RWPE2 (cell line): ENCODE data around the gene SOAT2.
"Not testable (repeated sequence)": the region's sequence is repeated elsewhere in the genome, so short reads cannot be mapped to it uniquely, and the experiment has no call there.

Experiments
- ATAC-seq: fragments of 200-7000 bp; cut with Tn5 transposase; 3 replicates; pipeline ENCODE4 v1.9.1; 2021; ENCODE audit warnings: low read depth
- DNase-seq: peaks from one replicate; pipeline ENCODE4 v3.0.0-alpha.2; 2020; ENCODE audit warnings: low spot score
- H3K27ac ChIP-seq: fragments of 450-650 bp; 2 replicates; pipeline ENCODE4 v1.5.1; 2017; ENCODE audit warnings: mild to moderate bottlenecking; ENCODE audit not compliant: poor library complexity, severe bottlenecking
- H3K27me3 ChIP-seq: fragments of 250-450 bp; sonication (Bioruptor Pico); 2 replicates; pipeline ENCODE4 v1.5.1; 2021; ENCODE audit warnings: mild to moderate bottlenecking, moderate library complexity; ENCODE audit not compliant: insufficient read depth, poor library complexity, severe bottlenecking
- H3K36me3 ChIP-seq: fragments of 250-450 bp; sonication (Bioruptor Pico); 2 replicates; pipeline ENCODE4 v1.5.1; 2020; ENCODE audit warnings: low read depth, mild to moderate bottlenecking, moderate library complexity
- H3K4me1 ChIP-seq: fragments of 250-450 bp; sonication (Bioruptor Pico); 2 replicates; pipeline ENCODE4 v1.5.1; 2021; ENCODE audit warnings: mild to moderate bottlenecking, moderate library complexity; ENCODE audit not compliant: insufficient read depth, poor library complexity, severe bottlenecking
- H3K4me3 ChIP-seq: fragments of 250-450 bp; sonication (Bioruptor Pico); 2 replicates; pipeline ENCODE4 v1.5.1; 2021; ENCODE audit warnings: mild to moderate bottlenecking, moderate library complexity; ENCODE audit not compliant: severe bottlenecking
- H3K9me3 ChIP-seq: fragments of 250-450 bp; sonication (Bioruptor Pico); 2 replicates; pipeline ENCODE4 v1.5.1; 2021; ENCODE audit warnings: mild to moderate bottlenecking, moderate library complexity; ENCODE audit not compliant: severe bottlenecking
- TF ChIP-seq, protein P1 (sequence below): fragments of 450-650 bp; IDR thresholded peaks from one replicate; pipeline ENCODE4 v1.5.1; 2017; ENCODE audit warnings: mild to moderate bottlenecking, moderate library complexity; ENCODE audit not compliant: poor library complexity, severe bottlenecking

SOAT2 gene

DNA sequence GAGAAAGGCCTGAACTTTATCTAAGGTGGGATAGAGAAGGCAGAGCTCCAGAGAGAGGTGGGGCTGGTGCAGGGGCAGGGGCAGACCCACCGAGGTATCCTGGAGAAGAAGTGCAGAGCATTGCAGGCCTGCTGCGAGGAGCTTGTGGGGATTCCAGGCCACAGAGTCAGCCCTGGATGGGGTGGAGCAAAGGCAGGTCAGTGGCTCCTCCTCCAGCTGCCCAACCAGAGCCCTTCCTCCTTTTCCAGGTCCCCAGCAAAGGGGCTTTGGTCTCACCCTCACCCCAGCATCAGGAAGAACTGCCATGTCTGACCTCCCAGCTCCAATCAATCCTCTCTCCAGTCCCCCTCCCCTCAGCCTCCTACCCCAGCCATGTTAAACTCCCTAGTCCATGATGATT, 57.4 kb downstream of the SOAT2 start:
- Histone ChIP-seq H3K9me3 (no peaks in the 10 kb centered on the region), H3K36me3 (no peaks in the 10 kb centered on the region), H3K4me1 (no peaks in the 10 kb centered on the region), H3K27ac (no peak overlapping the region), H3K27me3 (no peaks in the 10 kb centered on the region), H3K4me3 (no peak overlapping the region)
- TF ChIP-seq, protein P1, sequence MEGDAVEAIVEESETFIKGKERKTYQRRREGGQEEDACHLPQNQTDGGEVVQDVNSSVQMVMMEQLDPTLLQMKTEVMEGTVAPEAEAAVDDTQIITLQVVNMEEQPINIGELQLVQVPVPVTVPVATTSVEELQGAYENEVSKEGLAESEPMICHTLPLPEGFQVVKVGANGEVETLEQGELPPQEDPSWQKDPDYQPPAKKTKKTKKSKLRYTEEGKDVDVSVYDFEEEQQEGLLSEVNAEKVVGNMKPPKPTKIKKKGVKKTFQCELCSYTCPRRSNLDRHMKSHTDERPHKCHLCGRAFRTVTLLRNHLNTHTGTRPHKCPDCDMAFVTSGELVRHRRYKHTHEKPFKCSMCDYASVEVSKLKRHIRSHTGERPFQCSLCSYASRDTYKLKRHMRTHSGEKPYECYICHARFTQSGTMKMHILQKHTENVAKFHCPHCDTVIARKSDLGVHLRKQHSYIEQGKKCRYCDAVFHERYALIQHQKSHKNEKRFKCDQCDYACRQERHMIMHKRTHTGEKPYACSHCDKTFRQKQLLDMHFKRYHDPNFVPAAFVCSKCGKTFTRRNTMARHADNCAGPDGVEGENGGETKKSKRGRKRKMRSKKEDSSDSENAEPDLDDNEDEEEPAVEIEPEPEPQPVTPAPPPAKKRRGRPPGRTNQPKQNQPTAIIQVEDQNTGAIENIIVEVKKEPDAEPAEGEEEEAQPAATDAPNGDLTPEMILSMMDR: no peak
- DNase-seq (no peak), ATAC-seq (no peak)

DNA sequence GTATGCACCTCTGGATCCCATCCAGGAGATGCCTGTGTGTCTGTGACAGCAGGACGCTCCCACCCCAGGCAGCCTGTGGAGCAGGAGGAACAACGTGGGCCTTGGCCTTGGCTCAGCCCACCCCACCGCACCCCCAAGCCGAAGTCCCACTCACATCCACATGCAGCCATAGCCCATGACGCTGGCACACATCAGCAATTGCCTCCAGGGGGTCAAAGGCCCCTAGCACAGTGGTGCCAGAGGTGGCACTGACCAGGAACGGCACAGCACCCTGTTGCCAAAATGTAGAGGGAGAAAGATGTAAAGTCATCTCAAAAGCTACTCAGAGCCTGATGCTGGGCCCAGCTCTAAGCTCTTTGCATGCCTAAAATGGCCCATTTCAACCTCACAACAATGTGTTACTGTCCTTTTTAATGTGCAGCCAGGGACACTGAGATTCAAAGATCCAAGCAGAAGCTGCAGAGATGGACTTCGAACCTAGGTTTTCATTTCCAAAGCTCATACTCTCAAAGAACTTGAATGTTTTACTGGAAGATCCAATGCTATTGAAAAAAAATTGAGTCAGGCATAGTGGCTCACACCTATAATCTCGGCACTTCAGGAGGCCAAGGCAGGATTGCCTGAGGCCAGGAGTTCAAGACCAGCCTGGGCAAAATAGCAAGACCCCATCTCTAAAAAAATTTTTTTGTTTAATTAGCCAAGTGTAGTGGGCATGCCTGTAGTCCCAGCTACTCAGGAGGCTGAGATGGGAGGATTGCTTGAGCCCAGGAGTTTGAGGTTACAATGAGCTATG, 58.0 kb downstream of the SOAT2 start:
- no peaks in the 10 kb centered on the region for H3K27me3 ChIP-seq
- ATAC-seq (no peak), DNase-seq (no peak)
- TF ChIP-seq, protein P1: no peak
- H3K27ac ChIP-seq: no peak overlapping the region
- no peaks in the 10 kb centered on the region for H3K36me3 ChIP-seq
- H3K9me3 ChIP-seq: no peaks in the 10 kb centered on the region
- no peaks in the 10 kb centered on the region for H3K4me1 ChIP-seq
- H3K4me3 ChIP-seq: no peak overlapping the region

DNA sequence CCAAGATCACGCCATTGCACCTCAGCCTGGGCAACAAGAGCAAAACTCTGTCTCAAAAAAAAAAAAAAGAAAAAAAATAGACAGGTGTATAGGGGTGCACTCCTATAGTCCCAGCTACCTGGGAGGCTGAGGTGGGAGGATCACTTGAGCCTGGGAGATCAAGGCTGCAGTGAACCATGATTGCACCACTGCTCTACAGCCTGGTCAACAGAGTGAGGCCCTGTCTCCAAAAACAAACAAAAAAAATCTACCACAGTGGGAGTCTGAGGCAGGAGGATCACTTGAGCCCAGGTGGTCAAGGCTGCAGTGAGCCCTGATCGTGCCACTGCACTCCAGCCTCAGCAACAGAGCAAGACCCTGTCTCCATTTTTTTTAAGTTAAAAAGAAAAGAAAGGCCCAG, 59.7 kb downstream of the SOAT2 start:
- not testable (repeated sequence) for DNase-seq

DNA sequence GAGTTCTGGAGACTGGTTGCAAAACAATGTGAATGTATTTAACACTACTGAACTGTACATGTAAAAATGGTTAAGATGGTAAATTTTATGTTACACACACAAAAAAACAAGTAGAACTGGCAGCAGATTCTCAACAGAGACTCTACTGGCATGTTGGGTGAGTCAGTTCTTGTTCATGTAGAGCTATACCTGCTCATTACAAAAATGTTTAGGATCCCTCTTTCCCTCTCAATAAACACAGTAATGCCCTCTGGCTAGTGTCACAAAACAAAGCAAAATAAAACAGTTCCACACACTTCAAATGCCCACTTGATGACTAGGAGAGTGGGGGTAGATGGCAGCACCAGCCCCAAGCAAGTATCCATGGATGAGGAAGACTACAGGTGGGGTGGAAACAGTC, 63.6 kb downstream of the SOAT2 start:
- Histone ChIP-seq H3K27me3 (no peaks in the 10 kb centered on the region), H3K9me3 (no peaks in the 10 kb centered on the region), H3K4me1 (no peaks in the 10 kb centered on the region), H3K27ac (no peak overlapping the region), H3K36me3 (no peaks in the 10 kb centered on the region), H3K4me3 (no peak overlapping the region)
- peak; percentile 19; the same call in 1 of the 3 replicates for ATAC-seq
- TF ChIP-seq, protein P1: no peak
- no peak for DNase-seq

More for the DNA sequence above, 59.7 kb downstream of the SOAT2 start:
- not testable (repeated sequence) for H3K27me3 ChIP-seq, H3K4me3 ChIP-seq, H3K36me3 ChIP-seq, H3K4me1 ChIP-seq, H3K27ac ChIP-seq, ATAC-seq, H3K9me3 ChIP-seq

DNA sequence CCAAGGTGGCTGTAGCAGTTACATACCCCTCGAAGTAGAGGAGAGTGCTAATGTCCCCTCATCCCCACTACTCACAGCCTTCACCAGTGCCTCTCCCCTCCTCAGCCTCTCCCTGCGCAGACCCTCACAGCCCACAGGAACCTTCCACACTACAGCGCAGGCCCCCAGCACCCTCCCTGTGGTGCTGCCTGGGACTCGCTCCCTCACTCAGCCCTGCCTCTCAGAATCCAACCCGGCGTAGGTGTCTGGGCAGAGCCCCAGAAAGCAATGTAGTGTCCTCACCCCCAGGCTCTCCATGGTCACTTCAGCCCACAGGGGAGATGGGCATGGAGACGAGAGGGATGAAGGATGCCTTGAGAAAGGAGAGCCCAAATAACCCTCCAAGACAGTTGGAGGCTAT, 66.4 kb downstream of the SOAT2 start:
- TF ChIP-seq, protein P1: no peak
- H3K4me1 ChIP-seq: no peaks in the 10 kb centered on the region
- H3K4me3 ChIP-seq: no peak overlapping the region
- H3K27me3 ChIP-seq: no peaks in the 10 kb centered on the region
- H3K9me3 ChIP-seq: no peaks in the 10 kb centered on the region
- DNase-seq (no peak), ATAC-seq (no peak)
- no peaks in the 10 kb centered on the region for H3K36me3 ChIP-seq
- no peak overlapping the region for H3K27ac ChIP-seq
